Measurements from ENCODE around the gene MOB2. TPM values are rescaled to one million over a fixed set of nuclear protein-coding genes. Genes with fewer than 3 reads are reported as not detected.

Gene MOB2
- total and polyA plus RNA-seq, 2 of the 13 experiments (the other 11 are each of a cell fraction or from before 2014, with no cell fraction given) = 21.8 to 27.7 TPM

DNA sequence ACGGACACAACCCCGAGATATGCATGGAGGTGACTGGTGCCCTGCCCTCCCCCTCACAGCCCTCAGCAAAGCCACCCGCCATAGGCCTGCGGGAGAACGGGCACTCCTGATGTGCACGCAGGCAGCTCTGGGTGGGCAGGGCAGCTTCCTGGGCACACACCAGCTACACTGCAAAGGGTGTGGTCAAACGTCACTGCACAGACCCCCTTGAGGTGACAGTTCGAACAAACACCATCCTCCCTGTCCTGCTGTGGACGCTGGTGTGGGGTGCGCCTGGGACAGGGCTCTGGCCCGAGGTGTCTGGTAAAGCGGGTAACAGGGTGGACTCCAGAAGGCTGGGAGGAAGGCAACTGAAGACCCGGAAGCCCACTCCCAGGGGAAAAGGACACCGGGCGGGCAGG lies 21.9 kb upstream of the MOB2 start (continued):
- TF ChIP-seq, protein P1, sequence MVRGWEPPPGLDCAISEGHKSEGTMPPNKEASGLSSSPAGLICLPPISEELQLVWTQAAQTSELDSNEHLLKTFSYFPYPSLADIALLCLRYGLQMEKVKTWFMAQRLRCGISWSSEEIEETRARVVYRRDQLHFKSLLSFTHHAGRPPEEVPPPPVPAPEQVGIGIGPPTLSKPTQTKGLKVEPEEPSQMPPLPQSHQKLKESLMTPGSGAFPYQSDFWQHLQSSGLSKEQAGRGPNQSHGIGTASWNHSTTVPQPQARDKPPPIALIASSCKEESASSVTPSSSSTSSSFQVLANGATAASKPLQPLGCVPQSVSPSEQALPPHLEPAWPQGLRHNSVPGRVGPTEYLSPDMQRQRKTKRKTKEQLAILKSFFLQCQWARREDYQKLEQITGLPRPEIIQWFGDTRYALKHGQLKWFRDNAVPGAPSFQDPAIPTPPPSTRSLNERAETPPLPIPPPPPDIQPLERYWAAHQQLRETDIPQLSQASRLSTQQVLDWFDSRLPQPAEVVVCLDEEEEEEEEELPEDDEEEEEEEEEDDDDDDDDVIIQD (CRISPR knock-in tag; IDR thresholded peaks at IDR 0.05; ENCODE audit: low read depth) = no peak
- no peak for TF ChIP-seq SRF (IDR thresholded peaks at IDR 0.05; ENCODE audit: low read depth, low read length)

DNA sequence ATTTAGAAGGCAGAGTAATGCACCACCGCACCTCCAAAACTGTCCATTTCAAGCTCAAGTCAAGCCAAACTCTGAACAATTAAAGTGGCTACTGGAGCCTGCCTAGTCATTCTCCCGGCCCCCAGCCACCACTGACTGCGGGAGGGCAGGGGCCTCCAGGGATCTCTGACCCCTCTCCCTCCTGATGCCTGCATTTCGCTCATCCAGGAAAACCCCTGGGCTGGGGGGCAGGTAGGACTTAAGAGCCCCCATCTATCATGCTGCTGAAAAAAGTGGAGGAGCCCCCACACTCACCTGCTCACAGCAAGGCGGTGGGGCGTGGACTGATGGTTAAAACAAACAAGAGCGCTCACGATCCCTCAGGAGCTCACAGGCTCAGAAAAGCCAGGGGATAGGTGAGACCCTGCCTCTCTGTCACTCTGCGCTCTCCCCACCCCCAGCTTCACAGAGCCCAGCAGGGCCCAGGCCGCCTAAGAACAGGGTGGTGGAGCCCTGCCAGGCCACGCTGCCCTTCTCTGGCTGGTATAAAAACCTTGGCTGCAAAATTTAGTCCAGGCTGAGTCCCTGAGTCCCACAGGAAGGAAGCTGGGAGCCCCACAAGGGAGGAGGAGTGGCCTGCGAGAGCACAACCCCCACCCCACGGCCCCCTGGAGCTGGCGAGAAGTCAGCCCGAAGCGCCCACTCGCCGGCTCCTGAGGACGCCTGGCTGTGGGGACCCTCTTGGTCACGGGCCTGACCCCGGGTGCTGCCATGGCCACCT lies 21.0 kb upstream of the MOB2 start:
- Histone ChIP-seq H3K4me1 (ENCODE audit: insufficient read depth, low read length) (no peaks in the 10 kb centered on the region), H3K4me2 (ENCODE audit: low read depth, low read length) (no peak overlapping the region), H3K9me3 (ENCODE audit: low read length) (no peaks in the 10 kb centered on the region), H3K27me3 (ENCODE audit: control insufficient read depth in 1 of 2, insufficient read depth in 2 of 2, low read length in 2 of 2) (no peaks in the 10 kb centered on the region), H4K20me1 (ENCODE audit: insufficient read depth, low read length) (peaks cover 24% of the 10 kb centered on the region; the same call in 1 of the 2 replicates), H2AFZ (ENCODE audit: low read length) (no peak overlapping the region), H3K4me3 (replicated peaks in 1 of 3; ENCODE audit: insufficient read depth in 1 of 3, low read depth in 2 of 3, low read length in 3 of 3) (no peak overlapping the region), H3K9ac (ENCODE audit: insufficient read depth, low read depth, low read length) (no peak overlapping the region), H3K27ac (ENCODE audit: extremely low read length, insufficient read depth, low read length) (no peak overlapping the region), H3K79me2 (ENCODE audit: insufficient read depth, low read length) (no peaks in the 10 kb centered on the region), H3K36me3 (replicated peaks in 1 of 2; ENCODE audit: control insufficient read depth in 1 of 2, insufficient read depth in 2 of 2, low read length in 2 of 2) (no peaks in the 10 kb centered on the region)
- no TSS peak for BruUV-seq (replicated peaks)
- POLR2A ChIA-PET = no interaction called here
- in situ Hi-C loops (cut with HindIII; ENCODE audit: extremely low pct_ligation_motif_present, low pct_unique_long_range_greater_than_20kb) = no loop called here
- 83% methylated on average over 15 of the region's 21 CpGs for WGBS (ENCODE audit: low lambda C conversion rate)
- ATAC-seq = no peak
- intact Hi-C loops (cut with micrococcal nuclease; ENCODE audit: unreplicated experiment) = no loop called here
- no peak for DNase-seq (ENCODE audit: low spot score)
- FAIRE-seq = no peak
- CTCF ChIA-PET (ENCODE audit: low intra/inter-chr PET ratio, low total read pairs) = no interaction called here
- TF ChIP-seq MYNN (CRISPR knock-in tag; IDR thresholded peaks at IDR 0.05; ENCODE audit: low read depth) = no peak
- no peak for TF ChIP-seq KMT2A (CRISPR knock-in tag; IDR thresholded peaks at IDR 0.05)
- no peak for TF ChIP-seq FOXC1 (CRISPR knock-in tag; IDR thresholded peaks at IDR 0.05; ENCODE audit: borderline replicate concordance)
- TF ChIP-seq, protein P2, sequence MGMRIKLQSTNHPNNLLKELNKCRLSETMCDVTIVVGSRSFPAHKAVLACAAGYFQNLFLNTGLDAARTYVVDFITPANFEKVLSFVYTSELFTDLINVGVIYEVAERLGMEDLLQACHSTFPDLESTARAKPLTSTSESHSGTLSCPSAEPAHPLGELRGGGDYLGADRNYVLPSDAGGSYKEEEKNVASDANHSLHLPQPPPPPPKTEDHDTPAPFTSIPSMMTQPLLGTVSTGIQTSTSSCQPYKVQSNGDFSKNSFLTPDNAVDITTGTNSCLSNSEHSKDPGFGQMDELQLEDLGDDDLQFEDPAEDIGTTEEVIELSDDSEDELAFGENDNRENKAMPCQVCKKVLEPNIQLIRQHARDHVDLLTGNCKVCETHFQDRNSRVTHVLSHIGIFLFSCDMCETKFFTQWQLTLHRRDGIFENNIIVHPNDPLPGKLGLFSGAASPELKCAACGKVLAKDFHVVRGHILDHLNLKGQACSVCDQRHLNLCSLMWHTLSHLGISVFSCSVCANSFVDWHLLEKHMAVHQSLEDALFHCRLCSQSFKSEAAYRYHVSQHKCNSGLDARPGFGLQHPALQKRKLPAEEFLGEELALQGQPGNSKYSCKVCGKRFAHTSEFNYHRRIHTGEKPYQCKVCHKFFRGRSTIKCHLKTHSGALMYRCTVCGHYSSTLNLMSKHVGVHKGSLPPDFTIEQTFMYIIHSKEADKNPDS (CRISPR knock-in tag; IDR thresholded peaks at IDR 0.05) = no peak
- TF ChIP-seq, protein P3, sequence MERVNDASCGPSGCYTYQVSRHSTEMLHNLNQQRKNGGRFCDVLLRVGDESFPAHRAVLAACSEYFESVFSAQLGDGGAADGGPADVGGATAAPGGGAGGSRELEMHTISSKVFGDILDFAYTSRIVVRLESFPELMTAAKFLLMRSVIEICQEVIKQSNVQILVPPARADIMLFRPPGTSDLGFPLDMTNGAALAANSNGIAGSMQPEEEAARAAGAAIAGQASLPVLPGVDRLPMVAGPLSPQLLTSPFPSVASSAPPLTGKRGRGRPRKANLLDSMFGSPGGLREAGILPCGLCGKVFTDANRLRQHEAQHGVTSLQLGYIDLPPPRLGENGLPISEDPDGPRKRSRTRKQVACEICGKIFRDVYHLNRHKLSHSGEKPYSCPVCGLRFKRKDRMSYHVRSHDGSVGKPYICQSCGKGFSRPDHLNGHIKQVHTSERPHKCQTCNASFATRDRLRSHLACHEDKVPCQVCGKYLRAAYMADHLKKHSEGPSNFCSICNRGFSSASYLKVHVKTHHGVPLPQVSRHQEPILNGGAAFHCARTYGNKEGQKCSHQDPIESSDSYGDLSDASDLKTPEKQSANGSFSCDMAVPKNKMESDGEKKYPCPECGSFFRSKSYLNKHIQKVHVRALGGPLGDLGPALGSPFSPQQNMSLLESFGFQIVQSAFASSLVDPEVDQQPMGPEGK (CRISPR knock-in tag; IDR thresholded peaks at IDR 0.05) = no peak
- no peak for TF ChIP-seq CBX2 (IDR thresholded peaks at IDR 0.05; ENCODE audit: low read depth, low read length)
- no peak for TF ChIP-seq CBX2 (CRISPR knock-in tag; IDR thresholded peaks at IDR 0.05; ENCODE audit: low read depth)
- TF ChIP-seq, protein P4, sequence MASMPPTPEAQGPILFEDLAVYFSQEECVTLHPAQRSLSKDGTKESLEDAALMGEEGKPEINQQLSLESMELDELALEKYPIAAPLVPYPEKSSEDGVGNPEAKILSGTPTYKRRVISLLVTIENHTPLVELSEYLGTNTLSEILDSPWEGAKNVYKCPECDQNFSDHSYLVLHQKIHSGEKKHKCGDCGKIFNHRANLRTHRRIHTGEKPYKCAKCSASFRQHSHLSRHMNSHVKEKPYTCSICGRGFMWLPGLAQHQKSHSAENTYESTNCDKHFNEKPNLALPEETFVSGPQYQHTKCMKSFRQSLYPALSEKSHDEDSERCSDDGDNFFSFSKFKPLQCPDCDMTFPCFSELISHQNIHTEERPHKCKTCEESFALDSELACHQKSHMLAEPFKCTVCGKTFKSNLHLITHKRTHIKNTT (CRISPR knock-in tag; IDR thresholded peaks at IDR 0.05) = no peak
- TF ChIP-seq CHCHD3 (CRISPR knock-in tag; IDR thresholded peaks at IDR 0.05) = no peak
- TF ChIP-seq, protein P5, sequence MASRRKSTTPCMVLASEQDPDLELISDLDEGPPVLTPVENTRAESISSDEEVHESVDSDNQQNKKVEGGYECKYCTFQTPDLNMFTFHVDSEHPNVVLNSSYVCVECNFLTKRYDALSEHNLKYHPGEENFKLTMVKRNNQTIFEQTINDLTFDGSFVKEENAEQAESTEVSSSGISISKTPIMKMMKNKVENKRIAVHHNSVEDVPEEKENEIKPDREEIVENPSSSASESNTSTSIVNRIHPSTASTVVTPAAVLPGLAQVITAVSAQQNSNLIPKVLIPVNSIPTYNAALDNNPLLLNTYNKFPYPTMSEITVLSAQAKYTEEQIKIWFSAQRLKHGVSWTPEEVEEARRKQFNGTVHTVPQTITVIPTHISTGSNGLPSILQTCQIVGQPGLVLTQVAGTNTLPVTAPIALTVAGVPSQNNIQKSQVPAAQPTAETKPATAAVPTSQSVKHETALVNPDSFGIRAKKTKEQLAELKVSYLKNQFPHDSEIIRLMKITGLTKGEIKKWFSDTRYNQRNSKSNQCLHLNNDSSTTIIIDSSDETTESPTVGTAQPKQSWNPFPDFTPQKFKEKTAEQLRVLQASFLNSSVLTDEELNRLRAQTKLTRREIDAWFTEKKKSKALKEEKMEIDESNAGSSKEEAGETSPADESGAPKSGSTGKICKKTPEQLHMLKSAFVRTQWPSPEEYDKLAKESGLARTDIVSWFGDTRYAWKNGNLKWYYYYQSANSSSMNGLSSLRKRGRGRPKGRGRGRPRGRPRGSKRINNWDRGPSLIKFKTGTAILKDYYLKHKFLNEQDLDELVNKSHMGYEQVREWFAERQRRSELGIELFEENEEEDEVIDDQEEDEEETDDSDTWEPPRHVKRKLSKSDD (CRISPR knock-in tag; IDR thresholded peaks at IDR 0.05; ENCODE audit: low read depth) = no peak
- no peak for TF ChIP-seq MIER3 (CRISPR knock-in tag; IDR thresholded peaks at IDR 0.05; ENCODE audit: borderline replicate concordance)
